Activated CD4-positive, alpha-beta T cell treated with anti-CD3 and anti-CD28 coated beads for 24 hours (primary cell): ENCODE measurements around the gene SORCS2.
A peak's percentile ranks its signal among the peaks of the same experiment; 100 is the strongest.

Experiments
- DNase-seq, 2 donors: peaks; one replicate each; pipeline ENCODE4 v3.0.0-alpha.2; 2020; ENCODE audit warnings: low read depth in 2 of 2

The SORCS2 gene

GRCh38 chr4:7192252-7193029 is at the start of gene SORCS2:
TSS of gene SORCS2 (plus strand) at chr4:7192538.
- peak; percentile 33 to 45 for DNase-seq

- DNase-seq = no peak
Observed at GRCh38 chr4:7144374-7145290, 47.7 kb upstream of the SORCS2 start.

- no peak for DNase-seq
Observed at GRCh38 chr4:7145291-7145934, 46.9 kb upstream of the SORCS2 start.

DNA sequence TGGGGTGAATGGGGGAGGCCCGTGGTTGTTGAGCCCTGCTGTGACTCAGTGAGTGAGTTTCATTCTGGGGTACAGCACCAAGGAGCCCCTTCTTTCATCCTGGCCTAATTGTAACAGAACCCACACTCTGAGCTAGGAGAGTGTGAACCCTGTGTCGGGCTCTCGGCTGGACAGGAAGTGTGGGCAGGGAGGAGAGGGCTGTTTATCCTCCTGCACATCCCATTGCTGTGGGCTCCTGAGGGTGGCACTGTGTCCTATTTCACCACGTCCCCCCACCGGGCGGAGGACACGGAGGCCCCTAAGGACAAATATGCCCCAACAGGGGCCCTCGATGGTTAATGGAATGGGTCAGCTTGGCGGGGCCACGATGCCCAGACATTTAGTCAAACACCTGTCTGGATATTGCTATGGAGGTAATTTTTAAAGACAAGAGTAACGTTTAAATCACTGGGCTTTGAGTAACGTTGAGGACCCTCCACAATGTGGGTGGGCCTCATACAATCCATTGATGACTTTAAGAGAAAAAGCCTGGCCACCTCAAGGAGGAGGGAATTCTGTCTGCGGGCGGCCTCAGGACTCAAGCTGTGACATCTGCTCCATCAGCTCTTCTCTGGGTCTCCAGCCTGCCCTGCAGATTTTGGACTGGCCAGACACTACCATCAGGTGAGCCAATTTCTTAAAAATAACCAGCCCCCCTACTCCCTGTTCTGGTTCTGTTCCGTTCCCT is 46.1 kb upstream of the SORCS2 start:
- DNase-seq = no peak

DNA sequence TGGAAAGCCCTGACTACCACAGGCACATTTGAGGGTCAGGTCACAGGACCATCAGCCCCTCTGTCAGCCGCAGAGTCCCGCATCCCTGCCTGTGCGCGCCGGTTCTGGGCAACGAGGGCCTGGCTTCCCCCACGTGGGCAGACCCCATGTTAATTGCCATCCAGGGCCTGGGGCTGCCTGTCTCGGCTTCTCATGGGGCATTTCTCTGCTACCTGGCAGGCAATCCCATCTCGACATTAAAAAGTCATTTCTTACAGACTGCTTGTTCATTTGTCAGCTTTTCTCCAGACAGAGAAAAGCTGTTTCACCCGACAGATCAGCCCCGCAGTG is 45.6 kb upstream of the SORCS2 start:
- DNase-seq = no peak

DNA sequence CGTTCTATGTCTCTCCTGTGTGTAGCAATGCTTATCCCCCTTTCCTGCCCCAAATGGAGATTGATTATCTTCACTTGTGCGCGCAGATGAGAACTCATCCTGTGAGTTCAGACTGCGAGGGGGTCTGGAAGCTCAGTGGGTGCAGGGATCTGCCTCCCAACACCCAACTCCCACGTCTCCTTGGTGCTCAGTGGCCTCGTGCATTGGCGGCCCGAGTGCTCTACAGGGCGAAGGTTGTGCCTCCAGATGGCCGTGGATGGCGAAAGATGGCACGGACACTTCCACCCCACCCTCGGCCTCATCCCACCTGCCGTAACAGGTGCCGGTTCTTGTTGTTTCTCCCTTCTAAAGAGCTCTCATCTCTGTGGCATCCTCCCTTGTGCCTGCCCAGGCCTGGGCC is 45.1 kb upstream of the SORCS2 start:
- no peak for DNase-seq

GRCh38 chr4:7147661-7148310 is 44.6 kb upstream of the SORCS2 start:
- no peak for DNase-seq

DNA sequence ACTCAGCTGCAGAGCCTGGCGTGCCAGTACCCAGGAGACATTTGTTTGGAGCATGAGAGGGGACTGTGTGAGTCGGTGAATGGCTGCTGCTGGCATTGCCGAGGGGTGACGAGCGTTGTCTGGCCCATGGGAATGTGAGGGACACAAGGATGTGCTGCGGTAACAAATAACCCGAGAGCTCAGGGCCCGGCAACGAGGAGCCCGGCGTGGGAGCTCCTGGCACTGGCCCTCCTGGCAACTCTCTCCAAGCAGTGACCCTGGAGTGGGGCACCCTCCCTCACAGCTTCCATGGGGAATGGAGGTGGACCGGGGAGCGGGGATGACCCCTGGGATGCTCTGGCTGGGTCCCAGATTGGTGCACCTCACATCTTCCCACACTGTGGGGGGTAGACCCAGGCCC is 44.0 kb upstream of the SORCS2 start:
- no peak for DNase-seq

GRCh38 chr4:7150036-7150635 is 42.2 kb upstream of the SORCS2 start:
- DNase-seq = no peak

DNA sequence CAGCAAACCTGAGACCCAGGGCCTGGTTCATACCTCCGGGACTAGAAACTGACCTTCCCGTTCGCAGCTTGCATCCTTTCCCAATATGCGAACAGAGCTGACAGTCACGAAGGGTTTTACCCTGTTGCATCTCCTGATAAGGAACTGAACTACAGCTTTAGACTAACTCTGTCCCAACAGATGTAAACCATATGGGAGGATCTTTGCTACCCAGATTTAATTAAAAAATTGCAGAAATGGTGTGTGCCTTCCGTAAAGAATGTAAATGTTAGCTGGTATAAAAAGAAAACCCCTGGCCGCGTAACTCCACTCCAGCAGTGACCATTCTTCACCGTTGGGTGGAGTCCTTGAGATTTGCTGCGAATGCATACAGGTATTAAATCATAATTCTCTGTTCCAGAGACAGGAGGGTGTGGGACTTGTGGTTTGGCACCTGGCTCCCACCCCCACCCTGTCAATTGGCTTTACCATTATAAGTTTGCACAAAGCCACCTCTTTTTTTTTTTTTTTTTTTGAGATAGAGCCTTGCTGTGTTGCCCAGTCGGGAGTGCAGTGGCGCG is 40.6 kb upstream of the SORCS2 start:
- no peak for DNase-seq

DNA sequence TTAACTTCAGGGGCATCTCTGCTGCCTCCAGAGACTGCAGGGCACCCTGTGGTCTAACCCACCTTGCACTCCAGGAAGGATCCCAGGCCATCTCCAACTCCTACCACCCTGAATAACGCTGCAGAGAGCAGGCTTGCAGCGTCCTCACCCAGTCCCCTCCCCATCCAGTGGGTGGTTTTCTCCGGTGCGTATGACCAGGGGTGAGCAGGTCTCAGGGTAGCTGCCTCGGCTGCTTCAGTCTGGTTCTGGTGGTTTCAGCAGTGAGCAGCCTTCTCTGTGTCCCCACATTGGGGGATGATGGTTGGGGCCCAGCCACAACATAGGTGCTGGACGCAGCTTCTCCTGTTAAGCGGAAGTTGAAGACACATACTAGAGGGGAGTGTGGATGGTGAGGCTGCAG is 38.6 kb upstream of the SORCS2 start:
- DNase-seq = no peak

GRCh38 chr4:7154351-7154981 is 37.9 kb upstream of the SORCS2 start:
- DNase-seq = no peak

DNA sequence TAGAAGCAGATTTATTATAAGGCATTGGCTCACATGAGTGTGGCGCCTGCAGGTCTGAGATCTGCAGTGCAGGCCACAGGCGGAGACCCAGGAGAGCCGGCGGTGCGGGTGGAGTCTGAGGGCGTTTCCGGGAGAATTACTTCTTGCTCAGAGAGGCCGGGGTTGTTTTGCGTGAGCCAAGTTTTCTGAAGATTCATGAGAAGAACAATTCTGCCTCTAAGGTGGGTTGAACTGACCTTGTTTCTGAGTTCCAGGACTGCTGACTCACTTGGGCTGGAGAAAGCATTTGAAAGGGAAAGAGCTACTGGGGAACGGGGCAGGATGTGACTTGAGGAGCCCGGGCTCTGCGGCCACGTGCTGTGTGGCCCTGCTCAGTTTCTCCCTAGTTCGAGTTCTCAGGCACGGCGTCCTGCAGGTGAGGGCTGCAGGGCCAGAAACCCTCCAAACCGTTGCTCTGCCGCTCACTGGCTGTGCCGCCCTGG is 36.7 kb upstream of the SORCS2 start:
- DNase-seq = no peak

DNA sequence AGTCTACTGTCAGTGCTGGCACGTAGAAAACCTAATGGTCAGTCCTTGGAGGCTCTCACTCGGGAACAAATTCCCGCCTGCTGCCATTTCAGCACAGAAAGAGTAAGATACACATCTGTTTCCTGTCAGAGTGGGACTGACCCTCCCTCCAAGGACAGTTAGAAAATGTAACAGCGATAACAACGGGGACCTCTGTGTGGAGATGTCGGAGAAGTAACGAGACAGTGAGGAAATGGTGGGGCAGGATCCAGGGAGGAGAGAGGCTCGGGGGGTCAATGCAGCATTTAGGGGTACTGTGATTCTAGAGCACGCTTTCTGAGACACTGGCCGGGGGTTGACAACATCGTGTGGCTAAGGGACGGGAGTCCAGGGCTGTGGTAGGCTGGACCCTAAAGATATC is 36.0 kb upstream of the SORCS2 start:
- no peak for DNase-seq

DNA sequence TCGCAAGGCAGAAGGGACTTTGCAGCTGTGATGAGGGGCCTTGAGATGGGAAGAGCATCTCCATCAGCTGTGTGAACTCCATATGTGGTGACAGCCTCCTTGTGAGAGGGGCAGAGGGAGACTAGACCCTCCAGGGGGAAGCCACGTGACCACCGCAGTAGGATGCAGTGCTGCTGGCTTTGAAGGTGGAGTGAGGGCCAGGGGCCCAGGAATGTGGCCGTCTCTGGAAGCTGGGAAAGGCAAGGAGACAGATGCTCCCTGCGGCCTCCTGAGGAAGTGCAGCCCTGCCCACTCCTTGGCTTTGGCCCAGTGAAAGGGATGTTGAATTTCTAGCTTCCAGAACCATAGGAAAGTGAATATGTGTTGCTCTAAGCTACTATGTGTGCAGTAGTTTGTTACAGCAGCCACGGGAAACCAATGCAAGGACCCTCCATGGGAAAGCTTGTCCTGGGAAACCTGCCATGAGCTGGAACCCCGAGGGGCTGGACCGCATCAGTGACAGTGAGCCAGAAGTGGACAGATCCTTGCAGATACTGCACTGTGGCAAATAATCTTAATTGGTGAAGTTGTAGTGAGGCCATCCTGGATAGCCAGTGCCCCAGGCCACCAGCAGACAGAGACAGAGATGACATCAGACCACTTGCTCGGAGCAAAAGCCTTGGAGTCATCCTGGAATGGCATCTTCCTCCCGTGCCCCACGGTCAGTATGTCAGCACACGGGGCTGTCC is 35.4 kb upstream of the SORCS2 start:
- no peak for DNase-seq

- DNase-seq = no peak
Observed at GRCh38 chr4:7157666-7158065, 34.7 kb upstream of the SORCS2 start.

GRCh38 chr4:7158081-7158750 is 34.1 kb upstream of the SORCS2 start:
- no peak for DNase-seq

DNA sequence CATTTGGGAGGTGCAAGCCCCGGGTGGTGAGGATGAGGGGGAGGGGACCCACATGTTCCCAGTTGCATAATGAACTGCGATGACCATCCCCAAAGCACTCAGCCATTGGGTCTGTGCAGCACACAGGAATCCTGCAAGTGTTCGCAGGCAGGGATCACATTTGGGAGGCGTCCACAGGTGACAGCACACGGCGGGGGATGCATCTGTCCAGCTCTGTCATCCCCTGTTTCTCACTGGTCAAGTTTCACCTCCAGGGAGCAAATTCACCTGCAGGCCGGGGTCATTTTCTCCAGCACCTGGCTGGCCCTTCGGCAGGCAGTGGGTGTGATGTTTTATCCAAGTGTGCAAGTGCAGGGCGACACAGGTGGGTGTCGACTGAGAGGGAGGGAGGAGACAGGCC is 33.3 kb upstream of the SORCS2 start:
- DNase-seq = no peak

DNA sequence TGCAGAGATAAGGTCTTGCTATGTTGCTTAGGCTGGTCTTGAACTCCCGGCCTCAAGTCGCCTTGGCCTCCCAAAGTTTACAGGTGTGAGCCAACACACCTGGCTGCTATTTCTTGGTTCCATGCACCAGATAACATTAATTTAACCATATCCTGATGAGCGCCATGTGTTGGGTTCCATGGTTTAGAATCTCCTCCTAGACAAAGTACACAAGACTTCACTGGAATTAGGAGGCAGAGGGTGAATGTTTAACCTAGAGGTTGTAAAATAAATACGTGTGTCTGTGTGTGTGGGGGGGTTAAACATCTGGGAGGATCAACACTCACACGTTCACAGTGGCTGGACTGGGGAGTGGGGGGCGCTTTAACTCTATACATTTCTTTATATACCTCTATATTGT is 32.4 kb upstream of the SORCS2 start:
- no peak for DNase-seq
